ENCODE results near the gene FHAD1.
"Not testable (repeated sequence)": the region's sequence is repeated elsewhere in the genome, so short reads cannot be mapped to it uniquely, and the experiment has no call there.

GRCh38 chr1:15379151-15379550 lies 132.1 kb downstream of the FHAD1 start:
- not testable (repeated sequence) for TF ChIP-seq CTCF (IDR thresholded peaks at IDR 0.05 in 2 of 3, conservative IDR thresholded peaks at IDR 0.05 in 1 of 3; ENCODE audit: borderline replicate concordance in 1 of 3, insufficient read depth in 1 of 3, low read depth in 2 of 3, low read length in 2 of 3); EZH2phosphoT487 (IDR thresholded peaks at IDR 0.05; ENCODE audit: borderline replicate concordance); RAD21 (IDR thresholded peaks at IDR 0.05; ENCODE audit: low read depth); MAX (IDR thresholded peaks at IDR 0.05)

Measured in HCT116 (cell line).